22Rv1 (cell line): Measurements from ENCODE around the gene CDK5R1.
"Not testable (repeated sequence)": the region's sequence is repeated elsewhere in the genome, so short reads cannot be mapped to it uniquely, and the experiment has no call there.

Experiments used
- ZFX ChIP-seq: fragments of 450-650 bp; IDR thresholded peaks from 2 replicates; pipeline ENCODE4 v1.6.1; 2017; ENCODE audit warnings: antibody characterized with exemption, borderline replicate concordance
- TF ChIP-seq, protein P1 (sequence below): fragments of 450-650 bp; IDR thresholded peaks from 2 replicates; pipeline ENCODE4 v1.5.1; 2017; ENCODE audit warnings: mild to moderate bottlenecking

DNA sequence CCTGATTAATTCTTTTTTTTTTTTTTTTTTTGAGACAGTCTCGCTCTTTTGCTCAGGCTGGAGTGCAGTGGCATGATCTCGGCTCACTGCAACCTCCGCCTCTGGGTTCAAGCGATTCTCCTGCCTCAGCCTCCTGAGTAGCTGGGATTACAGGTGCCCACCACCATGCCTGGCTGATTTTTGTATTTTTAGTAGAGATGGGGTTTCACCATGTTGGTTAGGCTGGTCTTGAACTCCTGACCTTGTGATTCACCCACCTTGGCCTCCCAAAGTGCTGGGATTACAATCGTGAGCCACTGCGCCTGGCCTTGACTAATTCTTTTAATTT is 37.7 kb downstream of the CDK5R1 start:
- TF ChIP-seq, protein P1, sequence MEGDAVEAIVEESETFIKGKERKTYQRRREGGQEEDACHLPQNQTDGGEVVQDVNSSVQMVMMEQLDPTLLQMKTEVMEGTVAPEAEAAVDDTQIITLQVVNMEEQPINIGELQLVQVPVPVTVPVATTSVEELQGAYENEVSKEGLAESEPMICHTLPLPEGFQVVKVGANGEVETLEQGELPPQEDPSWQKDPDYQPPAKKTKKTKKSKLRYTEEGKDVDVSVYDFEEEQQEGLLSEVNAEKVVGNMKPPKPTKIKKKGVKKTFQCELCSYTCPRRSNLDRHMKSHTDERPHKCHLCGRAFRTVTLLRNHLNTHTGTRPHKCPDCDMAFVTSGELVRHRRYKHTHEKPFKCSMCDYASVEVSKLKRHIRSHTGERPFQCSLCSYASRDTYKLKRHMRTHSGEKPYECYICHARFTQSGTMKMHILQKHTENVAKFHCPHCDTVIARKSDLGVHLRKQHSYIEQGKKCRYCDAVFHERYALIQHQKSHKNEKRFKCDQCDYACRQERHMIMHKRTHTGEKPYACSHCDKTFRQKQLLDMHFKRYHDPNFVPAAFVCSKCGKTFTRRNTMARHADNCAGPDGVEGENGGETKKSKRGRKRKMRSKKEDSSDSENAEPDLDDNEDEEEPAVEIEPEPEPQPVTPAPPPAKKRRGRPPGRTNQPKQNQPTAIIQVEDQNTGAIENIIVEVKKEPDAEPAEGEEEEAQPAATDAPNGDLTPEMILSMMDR, result not testable (repeated sequence)
- TF ChIP-seq ZFX, result not testable (repeated sequence)
